Transverse colon (tissue), 4 donors: Measurements from ENCODE around the gene STARD13.

ENCODE experiments used
- CTCF ChIP-seq, 5 experiments: fragments of 200-600 bp in 3 of 5; fragments of 450-650 bp in 2 of 5; sonication (generic) in 3 of 5; IDR thresholded peaks; 1 replicate in 2 of 5; 2 replicates in 3 of 5; pipeline ENCODE4 v1.5.1; 2016 to 2017; ENCODE audit warnings: antibody characterized with exemption in 5 of 5, inconsistent platforms in 3 of 5, mild to moderate bottlenecking in 2 of 5, moderate library complexity in 1 of 5
- EP300 ChIP-seq: sonication (generic); formaldehyde crosslinking; IDR thresholded peaks from one replicate; pipeline ENCODE4 v1.6.1; 2017; ENCODE audit warnings: antibody characterized with exemption, low read depth
- POLR2A ChIP-seq: fragments of 450-650 bp; IDR thresholded peaks from one replicate; pipeline ENCODE4 v1.6.1; 2016; ENCODE audit warnings: antibody characterized with exemption, mild to moderate bottlenecking, moderate library complexity
- POLR2AphosphoS5 ChIP-seq, 3 donors: sonication (generic); formaldehyde crosslinking; IDR thresholded peaks; one replicate each; pipeline ENCODE4 v1.6.1; 2016; ENCODE audit warnings: antibody characterized with exemption in 3 of 3

GRCh38 chr13:33123066-33123859, 162.3 kb downstream of the STARD13 start:
- TF ChIP-seq CTCF (IDR thresholded peaks at IDR 0.05) (no peak), POLR2A (no peak), EP300 (no peak), POLR2AphosphoS5 (IDR thresholded peaks at IDR 0.05) (no peak)
